GM18868 (cell line): ENCODE measurements around the gene PLA2G10.
"Not testable (repeated sequence)": the region's sequence is repeated elsewhere in the genome, so short reads cannot be mapped to it uniquely, and the experiment has no call there.

Source experiments
- ATAC-seq: cut with Tn5 transposase; IDR thresholded peaks from one replicate; pipeline ENCODE4 v1.9.1; 2021; ENCODE audit warnings: mild to moderate bottlenecking, moderate library complexity; ENCODE audit not compliant: unreplicated experiment

The PLA2G10 gene, protein sequence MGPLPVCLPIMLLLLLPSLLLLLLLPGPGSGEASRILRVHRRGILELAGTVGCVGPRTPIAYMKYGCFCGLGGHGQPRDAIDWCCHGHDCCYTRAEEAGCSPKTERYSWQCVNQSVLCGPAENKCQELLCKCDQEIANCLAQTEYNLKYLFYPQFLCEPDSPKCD

GRCh38 chr16:14694129-14694528 lies at the start of gene PLA2G10:
TSS of gene PLA2G10 (minus strand) at chr16:14694308. CDS start at chr16:14694229, 79 bp downstream.
- not testable (repeated sequence) for ATAC-seq

- peak; percentile 99 for ATAC-seq
These were observed 48.4 kb upstream of the PLA2G10 start, which contains the start of gene NPIPA2 for GRCh38 chr16:14742273-14743128. TSS of gene NPIPA2 (plus strand) at chr16:14742533. CDS start at chr16:14748066, 5,533 bp downstream.

DNA sequence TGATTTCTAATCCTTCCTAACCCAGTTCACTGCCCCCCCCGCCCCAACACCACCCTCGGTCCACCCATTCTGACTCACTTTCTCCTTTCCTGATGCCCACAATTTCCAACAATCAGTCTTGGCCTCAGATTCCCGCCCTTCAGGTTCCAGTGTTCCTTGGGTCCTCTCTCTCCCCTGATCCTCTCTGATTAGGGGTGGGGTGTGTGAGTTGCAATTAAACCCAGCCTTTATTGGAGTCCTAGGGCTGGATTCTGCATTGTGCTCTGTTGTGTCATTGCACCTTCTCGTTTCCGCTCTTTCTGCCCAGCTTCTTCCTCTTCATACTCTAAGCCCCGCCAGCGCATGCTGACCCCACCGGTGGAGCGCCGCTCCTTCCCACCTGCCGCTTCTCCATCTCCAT lies 47.7 kb upstream of the PLA2G10 start:
- not testable (repeated sequence) for ATAC-seq

DNA sequence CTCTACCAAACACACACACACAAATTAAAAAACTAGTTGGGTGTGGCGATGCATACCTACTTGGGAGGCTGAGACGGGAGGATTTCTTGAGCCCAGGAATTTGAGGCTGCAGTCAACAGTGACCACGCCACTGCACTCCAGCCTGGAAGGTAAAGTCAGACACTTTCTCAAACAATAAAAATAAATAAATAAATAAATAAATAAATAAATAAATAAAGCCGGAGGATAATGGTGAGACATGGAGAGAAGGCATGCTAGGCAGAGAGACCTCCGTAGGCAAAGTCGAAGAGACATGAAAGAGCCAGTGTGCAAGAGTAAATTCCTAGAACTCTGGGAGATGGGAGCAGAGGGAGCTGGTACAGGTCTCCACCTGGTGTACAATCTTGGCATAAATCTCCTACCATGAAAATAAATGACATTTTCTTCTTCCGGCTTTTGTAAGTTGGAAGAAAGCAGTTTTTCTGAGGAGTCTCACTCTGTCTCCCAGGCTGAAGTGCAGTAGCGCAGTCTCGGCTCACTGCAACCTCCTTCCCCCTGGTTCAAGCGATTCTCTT lies 46.8 kb upstream of the PLA2G10 start:
- not testable (repeated sequence) for ATAC-seq

DNA sequence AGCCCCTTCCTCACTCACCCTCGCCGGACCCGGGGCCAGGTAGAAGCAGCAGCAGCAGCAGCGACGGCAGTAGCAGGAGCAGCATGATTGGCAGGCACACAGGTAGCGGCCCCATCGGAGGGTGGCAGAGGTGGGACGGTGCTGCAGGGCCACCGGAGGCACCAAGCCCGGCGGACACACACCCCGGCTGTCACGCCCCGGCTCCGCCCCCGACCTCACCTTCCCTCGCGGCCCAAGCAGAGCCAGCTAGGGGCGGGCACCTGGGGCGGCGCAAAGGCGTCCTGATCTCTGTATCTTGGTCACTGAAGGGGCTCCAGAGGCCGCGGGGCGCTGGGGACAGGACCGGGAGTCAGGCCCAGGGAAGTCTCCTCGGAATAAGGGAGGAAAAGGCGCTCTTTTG lies 39.1 kb upstream of the PLA2G10 start:
- not testable (repeated sequence) for ATAC-seq

- ATAC-seq: peak; percentile 99
These were observed 9.3 kb upstream of the PLA2G10 start, which contains the start of gene NPIPA3 for GRCh38 chr16:14703156-14704011. TSS of gene NPIPA3 (plus strand) at chr16:14703411. CDS start at chr16:14708944, 5,533 bp downstream.

- ATAC-seq: not testable (repeated sequence)
These were observed 8.6 kb upstream of the PLA2G10 start for GRCh38 chr16:14702672-14703071.

DNA sequence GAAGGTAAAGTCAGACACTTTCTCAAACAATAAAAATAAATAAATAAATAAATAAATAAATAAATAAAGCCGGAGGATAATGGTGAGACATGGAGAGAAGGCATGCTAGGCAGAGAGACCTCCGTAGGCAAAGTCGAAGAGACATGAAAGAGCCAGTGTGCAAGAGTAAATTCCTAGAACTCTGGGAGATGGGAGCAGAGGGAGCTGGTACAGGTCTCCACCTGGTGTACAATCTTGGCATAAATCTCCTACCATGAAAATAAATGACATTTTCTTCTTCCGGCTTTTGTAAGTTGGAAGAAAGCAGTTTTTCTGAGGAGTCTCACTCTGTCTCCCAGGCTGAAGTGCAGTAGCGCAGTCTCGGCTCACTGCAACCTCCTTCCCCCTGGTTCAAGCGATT lies 7.8 kb upstream of the PLA2G10 start:
- ATAC-seq: not testable (repeated sequence)

GRCh38 chr16:14685870-14686793 lies 8.0 kb downstream of the PLA2G10 start:
- ATAC-seq: not testable (repeated sequence)

GRCh38 chr16:14682121-14682520 lies 12.0 kb downstream of the PLA2G10 start:
- no peak for ATAC-seq

DNA sequence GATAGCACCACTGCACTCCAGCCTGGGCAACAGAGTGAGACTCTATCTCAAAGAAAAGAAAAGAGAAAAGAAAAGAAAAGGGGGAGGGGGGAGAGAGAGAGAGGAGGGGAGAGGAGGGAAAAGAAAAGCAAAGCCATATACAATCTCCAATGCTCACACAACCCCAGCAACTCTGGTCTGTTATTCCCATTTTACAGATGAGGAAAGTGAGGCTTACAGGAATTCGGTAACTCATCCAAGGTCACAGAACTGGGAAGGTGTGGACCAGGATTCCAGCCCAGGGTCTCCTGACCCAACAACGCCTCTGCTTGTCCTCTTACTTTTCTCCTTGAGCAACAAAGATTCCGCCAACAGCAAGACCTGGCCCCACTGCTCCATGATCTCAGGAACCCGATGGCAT lies 13.0 kb downstream of the PLA2G10 start:
- ATAC-seq: no peak

GRCh38 chr16:14680396-14680795 lies 13.7 kb downstream of the PLA2G10 start:
- ATAC-seq: not testable (repeated sequence)

DNA sequence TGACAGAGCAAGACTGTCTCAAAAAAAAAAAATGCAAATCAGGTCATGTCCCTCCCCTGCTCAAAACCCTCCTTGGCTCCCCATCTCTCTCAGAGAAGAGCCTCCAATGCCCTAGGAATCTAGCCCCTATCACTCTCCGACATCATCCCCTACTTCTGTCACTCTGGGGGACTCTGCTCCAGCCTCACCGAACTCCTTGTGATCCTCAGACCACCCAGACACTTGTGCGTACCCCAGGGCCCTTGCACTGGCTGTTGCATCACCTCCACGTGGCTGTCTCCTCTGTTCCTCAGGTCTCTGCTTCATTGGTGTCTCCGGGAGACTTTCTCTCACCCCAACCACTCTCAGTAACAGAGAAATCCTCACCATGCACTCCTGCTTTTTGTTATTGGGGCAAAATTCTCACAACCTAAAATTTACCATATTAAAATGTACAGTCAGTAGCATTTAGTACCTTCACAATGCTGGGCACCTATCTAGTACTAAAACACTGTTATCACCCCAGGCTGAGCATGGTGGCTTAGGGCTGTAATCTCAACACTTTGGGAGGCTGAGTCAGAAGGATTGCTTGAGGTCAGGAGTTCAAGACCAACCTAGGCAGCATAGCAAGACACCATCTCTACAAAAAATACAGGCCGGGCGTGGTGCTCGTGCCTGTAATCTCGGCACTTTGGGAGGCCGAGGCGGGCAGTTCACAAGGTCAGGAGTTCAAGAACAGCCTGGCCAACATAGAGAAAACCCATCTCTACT lies 15.2 kb downstream of the PLA2G10 start:
- ATAC-seq: no peak

GRCh38 chr16:14677627-14678026 lies 16.5 kb downstream of the PLA2G10 start:
- ATAC-seq: no peak

- no peak for ATAC-seq
These were observed 17.5 kb downstream of the PLA2G10 start for GRCh38 chr16:14676633-14677032.

- ATAC-seq: peak; percentile 72
These were observed 21.6 kb downstream of the PLA2G10 start for GRCh38 chr16:14672403-14672971.

- ATAC-seq: no peak
These were observed 24.3 kb downstream of the PLA2G10 start for GRCh38 chr16:14669776-14670175.

- no peak for ATAC-seq
These were observed 25.4 kb downstream of the PLA2G10 start for GRCh38 chr16:14668556-14669223.
